GM18951 (cell line): ENCODE data around the gene IVD.

ENCODE experiments used
- POLR2A ChIP-seq: IDR thresholded peaks from 4 replicates; pipeline ENCODE4 v1.6.1; 2011; ENCODE audit warnings: mild to moderate bottlenecking; ENCODE audit not compliant: insufficient read length, insufficient read depth; ENCODE audit errors: extremely low read depth
- in situ Hi-C: fragments of 300-500 bp; cut with MboI; formaldehyde crosslinking; loops from one replicate; pipeline ENCODE4 v1.12.0; 2022; ENCODE audit warnings: low sequenced_read_pairs, mixed read lengths, inconsistent platforms; ENCODE audit not compliant: unreplicated experiment

IVD gene

DNA sequence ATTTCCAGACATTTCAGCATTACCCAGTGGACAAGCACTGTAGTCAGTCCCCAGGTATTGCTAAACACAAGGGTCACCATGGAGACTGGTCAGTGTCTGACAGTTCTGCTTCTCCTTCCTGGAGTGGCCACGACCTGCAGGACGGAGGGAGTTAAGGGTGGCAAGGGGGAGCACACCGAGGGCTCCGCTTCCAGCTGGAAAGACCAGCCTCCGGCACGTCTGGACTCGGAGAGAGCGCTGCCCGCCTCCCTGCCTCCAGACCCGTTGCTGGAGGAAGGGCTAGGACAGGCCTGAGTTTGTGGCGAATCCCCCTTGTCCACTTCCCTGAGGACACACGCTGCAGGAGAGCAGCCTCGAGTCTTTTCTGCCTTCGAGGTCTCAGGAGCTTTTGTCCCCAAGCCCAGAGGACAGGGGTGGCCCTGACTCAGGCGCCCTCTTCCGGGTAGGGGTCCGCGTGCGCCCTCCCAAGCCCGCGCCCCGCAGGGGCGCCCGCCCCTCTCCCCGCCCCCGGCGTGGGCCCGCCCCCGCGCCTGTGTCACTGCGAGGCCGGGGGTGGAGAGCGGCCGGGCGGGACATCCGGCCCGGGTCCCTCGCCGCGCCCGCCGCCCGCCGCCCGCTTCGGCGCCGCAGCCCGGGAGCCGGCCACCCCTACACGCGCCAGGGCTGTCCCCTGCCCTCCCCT lies 65.0 kb downstream of the IVD start, which contains the start of gene CHST14:
CHST14 (plus strand) TSS at position 562 of the 682 bp plus-strand sequence. CDS start 230 bp downstream, outside the sequence.
- TF ChIP-seq POLR2A = peak; percentile 62
- in situ Hi-C loops = no loop called here
